Measurements from ENCODE around the gene FXR1. TPM values are rescaled to one million over a fixed set of nuclear protein-coding genes. Genes with fewer than 3 reads are reported as not detected.

FXR1 gene
- total RNA-seq, 1 experiment from 2014 or later: 288 TPM

DNA sequence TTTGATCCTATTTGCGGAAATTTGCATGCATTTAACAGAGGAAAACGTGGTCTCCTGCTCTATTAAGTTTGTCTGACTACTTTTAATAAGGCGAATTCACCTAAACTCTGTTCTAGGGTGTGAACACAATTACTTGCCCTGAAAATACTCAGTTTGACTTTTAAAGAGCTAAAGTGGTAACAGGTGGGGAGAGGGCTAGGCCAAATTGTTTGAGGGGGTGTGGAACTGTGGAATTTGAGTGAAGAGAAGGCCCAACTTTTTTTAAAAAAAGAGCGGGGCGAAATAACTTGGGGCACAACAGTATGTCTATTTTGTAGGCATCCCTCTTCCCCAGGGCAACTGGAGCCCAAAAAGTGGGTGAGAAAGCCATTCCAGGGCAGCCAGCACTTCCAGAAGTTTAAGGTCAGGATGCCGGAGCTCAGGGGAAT is 580 bp upstream of the FXR1 start:
- Histone ChIP-seq H3K4me2 (peak overlapping the region; percentile 79), H3K4me1 (replicated peaks; ENCODE audit: insufficient read depth) (peaks cover 21% of the 10 kb centered on the region), H3K36me3 (ENCODE audit: low read depth) (peaks cover 18% of the 10 kb centered on the region), H3K9me3 (ENCODE audit: insufficient read depth, low read depth) (no peaks in the 10 kb centered on the region), H2AFZ (peak overlapping the region; percentile 88), H3K27me3 (ENCODE audit: insufficient read depth, low read depth) (no peaks in the 10 kb centered on the region), H3K79me2 (ENCODE audit: low read depth) (peaks cover 44% of the 10 kb centered on the region), H3K4me3 (peak overlapping the region; percentile 63; the same call in 1 of the 2 replicates), H4K20me1 (ENCODE audit: insufficient read depth) (peaks cover 37% of the 10 kb centered on the region), H3K27ac (peak overlapping the region; percentile 64), H3F3A (ENCODE audit: insufficient read depth, low read depth) (no peaks in the 10 kb centered on the region), H3K9me2 (ENCODE audit: insufficient read depth) (no peaks in the 10 kb centered on the region)
- DNase-seq: no peak
- ChIA-PET CTCF (interaction anchor here (0.5 to 0.6 kb wide), 2 partner anchors 19 to 1326 kb away, joined by 3 read pairs; no protein-coding TSS in a partner anchor), POLR2A (ENCODE audit: unreplicated experiment) (interaction anchor here (0.7 kb wide), 1 partner anchor 77 kb away, joined by 4 read pairs; no protein-coding TSS in a partner anchor)
- BruUV-seq (replicated peaks): TSS peak; percentile 83
- intact Hi-C loops (cut with micrococcal nuclease; ENCODE audit: unreplicated experiment): loop anchor here (1.0 to 5.0 kb wide), 2 partner anchors 77 to 235 kb away; partner anchors contain the start of genes CCDC39 and DNAJC19
- TF ChIP-seq, protein P1, sequence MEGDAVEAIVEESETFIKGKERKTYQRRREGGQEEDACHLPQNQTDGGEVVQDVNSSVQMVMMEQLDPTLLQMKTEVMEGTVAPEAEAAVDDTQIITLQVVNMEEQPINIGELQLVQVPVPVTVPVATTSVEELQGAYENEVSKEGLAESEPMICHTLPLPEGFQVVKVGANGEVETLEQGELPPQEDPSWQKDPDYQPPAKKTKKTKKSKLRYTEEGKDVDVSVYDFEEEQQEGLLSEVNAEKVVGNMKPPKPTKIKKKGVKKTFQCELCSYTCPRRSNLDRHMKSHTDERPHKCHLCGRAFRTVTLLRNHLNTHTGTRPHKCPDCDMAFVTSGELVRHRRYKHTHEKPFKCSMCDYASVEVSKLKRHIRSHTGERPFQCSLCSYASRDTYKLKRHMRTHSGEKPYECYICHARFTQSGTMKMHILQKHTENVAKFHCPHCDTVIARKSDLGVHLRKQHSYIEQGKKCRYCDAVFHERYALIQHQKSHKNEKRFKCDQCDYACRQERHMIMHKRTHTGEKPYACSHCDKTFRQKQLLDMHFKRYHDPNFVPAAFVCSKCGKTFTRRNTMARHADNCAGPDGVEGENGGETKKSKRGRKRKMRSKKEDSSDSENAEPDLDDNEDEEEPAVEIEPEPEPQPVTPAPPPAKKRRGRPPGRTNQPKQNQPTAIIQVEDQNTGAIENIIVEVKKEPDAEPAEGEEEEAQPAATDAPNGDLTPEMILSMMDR (conservative IDR thresholded peaks at IDR 0.05): no peak
- no peak for TF ChIP-seq EZH2 (IDR thresholded peaks at IDR 0.05; ENCODE audit: low read depth)

DNA sequence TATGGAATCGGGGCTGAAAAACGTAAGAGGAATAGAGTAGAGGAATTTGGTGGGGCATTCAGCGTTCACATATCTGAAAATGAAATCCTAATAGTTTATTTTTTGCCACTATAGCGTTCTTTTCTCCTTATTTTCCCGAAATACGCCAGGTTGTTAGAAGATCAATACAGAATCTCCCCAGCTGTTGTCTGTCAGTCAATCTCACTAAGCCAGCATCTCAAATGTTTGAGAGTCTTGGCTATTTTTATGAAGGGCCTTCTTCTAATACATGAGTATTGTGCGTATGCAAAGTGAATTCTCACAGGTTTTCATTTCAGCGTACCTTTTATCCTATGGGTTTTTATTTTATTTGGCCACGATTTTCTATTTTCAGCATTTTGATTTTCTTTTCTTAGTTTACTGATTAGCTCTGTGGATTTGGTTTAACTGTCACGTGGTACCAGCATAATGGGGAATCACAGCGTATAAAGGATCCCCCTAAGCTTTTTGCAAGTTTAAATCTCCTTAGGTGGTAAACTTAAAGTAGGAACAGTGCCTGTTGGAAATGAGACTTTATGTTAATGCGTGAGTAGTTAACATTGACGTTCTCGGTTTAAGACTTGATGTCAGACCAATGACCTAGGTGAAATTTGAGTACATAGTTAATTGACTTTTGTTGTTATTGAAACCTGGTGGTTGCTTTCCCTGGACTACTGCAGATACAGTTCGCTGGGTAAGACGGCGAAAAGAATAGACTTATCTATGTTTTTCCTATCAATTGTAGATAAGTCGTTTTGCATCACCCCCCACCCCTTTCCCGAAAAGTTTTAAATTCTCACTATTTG is 1.3 kb downstream of the FXR1 start:
- intact Hi-C loops (cut with micrococcal nuclease; ENCODE audit: unreplicated experiment): loop anchor here (5.0 kb wide), 1 partner anchor 236 kb away; the partner anchor contains the start of gene CCDC39
- BruUV-seq (replicated peaks): no TSS peak
- peak overlapping the region; percentile 88; the same call in 1 of the 2 replicates for H2AFZ ChIP-seq
- H3K4me3 ChIP-seq: peak overlapping the region; percentile 63
- peaks cover 21% of the 10 kb centered on the region for H3K4me1 ChIP-seq (replicated peaks; ENCODE audit: insufficient read depth)
- H3K4me2 ChIP-seq: peak overlapping the region; percentile 79
- H3K9me3 ChIP-seq (ENCODE audit: insufficient read depth, low read depth): no peaks in the 10 kb centered on the region
- H3K36me3 ChIP-seq (ENCODE audit: low read depth): peaks cover 22% of the 10 kb centered on the region
- DNase-seq: no peak
- POLR2A ChIA-PET (ENCODE audit: unreplicated experiment): no interaction called here
- TF ChIP-seq, protein P1 (conservative IDR thresholded peaks at IDR 0.05): no peak
- no peak for TF ChIP-seq EZH2 (IDR thresholded peaks at IDR 0.05; ENCODE audit: low read depth)
- H4K20me1 ChIP-seq (ENCODE audit: insufficient read depth): peaks cover 56% of the 10 kb centered on the region
- no peak overlapping the region for H3K27ac ChIP-seq
- no peaks in the 10 kb centered on the region for H3F3A ChIP-seq (ENCODE audit: insufficient read depth, low read depth)
- H3K9me2 ChIP-seq (ENCODE audit: insufficient read depth): no peaks in the 10 kb centered on the region
- peaks cover 63% of the 10 kb centered on the region for H3K79me2 ChIP-seq (ENCODE audit: low read depth)
- no peaks in the 10 kb centered on the region for H3K27me3 ChIP-seq (ENCODE audit: insufficient read depth, low read depth)
- CTCF ChIA-PET: no interaction called here

DNA sequence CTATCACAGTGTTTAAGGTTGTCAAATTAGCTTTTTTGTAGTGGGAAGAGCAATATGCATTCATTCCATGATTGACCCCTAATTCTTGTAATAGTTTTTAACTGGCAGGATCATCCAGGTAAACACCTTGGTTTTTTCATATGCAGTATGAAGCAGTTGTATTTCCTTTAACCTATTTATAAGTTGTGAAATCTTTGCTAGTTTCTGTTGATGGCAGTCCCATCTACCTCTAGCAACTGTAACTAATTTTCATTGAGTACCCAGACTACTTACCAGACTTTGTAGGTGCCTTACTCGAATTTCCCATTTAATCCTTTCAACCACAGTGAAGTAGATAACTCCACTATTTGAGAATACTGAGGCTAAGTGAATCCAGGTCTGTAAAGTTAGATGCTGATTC is 6.1 kb downstream of the FXR1 start:
- H3K27ac ChIP-seq: peak overlapping the region; percentile 18; the same call in 1 of the 2 replicates
- intact Hi-C loops (cut with micrococcal nuclease; ENCODE audit: unreplicated experiment): no loop called here

More for the DNA sequence above, 6.1 kb downstream of the FXR1 start:
- CTCF ChIA-PET: interaction anchor here (0.6 kb wide), 1 partner anchor 1981 kb away, joined by 5 read pairs; no protein-coding TSS in a partner anchor
- no TSS peak for BruUV-seq (replicated peaks)
- POLR2A ChIA-PET (ENCODE audit: unreplicated experiment): interaction anchor here (0.7 kb wide), 1 partner anchor 46 kb away, joined by 6 read pairs; no protein-coding TSS in a partner anchor
- peaks cover 36% of the 10 kb centered on the region for H3K36me3 ChIP-seq (ENCODE audit: low read depth)
- peaks cover 100% of the 10 kb centered on the region for H4K20me1 ChIP-seq (ENCODE audit: insufficient read depth)
- peaks cover 100% of the 10 kb centered on the region for H3K79me2 ChIP-seq (ENCODE audit: low read depth)
- peaks cover 14% of the 10 kb centered on the region for H3K4me1 ChIP-seq (replicated peaks; ENCODE audit: insufficient read depth)
- H2AFZ ChIP-seq: no peak overlapping the region
- 0 out of 2 replicates have a peak, but pooled peaks cover 5% of the 10 kb centered on the region for H3F3A ChIP-seq (ENCODE audit: insufficient read depth, low read depth)
- no peaks in the 10 kb centered on the region for H3K27me3 ChIP-seq (ENCODE audit: insufficient read depth, low read depth)
- TF ChIP-seq EZH2 (IDR thresholded peaks at IDR 0.05; ENCODE audit: low read depth): no peak
- TF ChIP-seq, protein P1 (conservative IDR thresholded peaks at IDR 0.05): no peak
- no peak overlapping the region for H3K4me2 ChIP-seq
- no peaks in the 10 kb centered on the region for H3K9me2 ChIP-seq (ENCODE audit: insufficient read depth)
- H3K9me3 ChIP-seq (ENCODE audit: insufficient read depth, low read depth): no peaks in the 10 kb centered on the region
- no peak overlapping the region for H3K4me3 ChIP-seq
- no peak for DNase-seq

Data from PC-9 (cell line).